ENCODE measurements around the gene MKX.

DNA sequence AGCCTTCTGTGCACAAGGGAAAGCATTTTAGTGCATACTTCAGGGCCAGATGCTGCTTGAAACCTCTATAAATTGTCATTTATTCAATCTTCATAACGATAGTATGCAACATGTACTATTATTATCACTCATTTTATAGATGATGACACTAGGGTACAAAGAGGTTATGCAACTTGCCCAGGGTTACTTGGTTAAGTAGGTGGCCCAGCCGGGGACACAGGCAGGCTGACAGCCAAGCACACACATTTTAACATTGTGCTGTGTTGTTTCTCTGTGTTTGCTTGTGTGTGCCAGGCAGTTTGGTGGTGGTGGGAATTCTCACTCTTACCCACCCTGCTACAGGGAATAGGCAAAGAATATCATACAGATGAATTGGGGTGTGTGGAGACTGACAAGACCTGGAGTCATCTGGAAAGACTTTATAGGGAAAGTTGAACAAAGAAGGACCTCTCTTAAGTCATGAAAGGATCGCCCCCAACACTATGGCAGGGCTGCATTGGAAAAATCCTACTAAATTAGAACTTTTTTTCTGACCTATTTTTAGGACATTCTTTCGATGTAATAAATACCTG, 98.9 kb downstream of the MKX start:
- TF ChIP-seq, protein P1, sequence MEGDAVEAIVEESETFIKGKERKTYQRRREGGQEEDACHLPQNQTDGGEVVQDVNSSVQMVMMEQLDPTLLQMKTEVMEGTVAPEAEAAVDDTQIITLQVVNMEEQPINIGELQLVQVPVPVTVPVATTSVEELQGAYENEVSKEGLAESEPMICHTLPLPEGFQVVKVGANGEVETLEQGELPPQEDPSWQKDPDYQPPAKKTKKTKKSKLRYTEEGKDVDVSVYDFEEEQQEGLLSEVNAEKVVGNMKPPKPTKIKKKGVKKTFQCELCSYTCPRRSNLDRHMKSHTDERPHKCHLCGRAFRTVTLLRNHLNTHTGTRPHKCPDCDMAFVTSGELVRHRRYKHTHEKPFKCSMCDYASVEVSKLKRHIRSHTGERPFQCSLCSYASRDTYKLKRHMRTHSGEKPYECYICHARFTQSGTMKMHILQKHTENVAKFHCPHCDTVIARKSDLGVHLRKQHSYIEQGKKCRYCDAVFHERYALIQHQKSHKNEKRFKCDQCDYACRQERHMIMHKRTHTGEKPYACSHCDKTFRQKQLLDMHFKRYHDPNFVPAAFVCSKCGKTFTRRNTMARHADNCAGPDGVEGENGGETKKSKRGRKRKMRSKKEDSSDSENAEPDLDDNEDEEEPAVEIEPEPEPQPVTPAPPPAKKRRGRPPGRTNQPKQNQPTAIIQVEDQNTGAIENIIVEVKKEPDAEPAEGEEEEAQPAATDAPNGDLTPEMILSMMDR (IDR thresholded peaks at IDR 0.05), result no peak
- no peak for TF ChIP-seq EP300 (IDR thresholded peaks at IDR 0.05)

Data from esophagus muscularis mucosa (tissue), 3 donors.